GM23338 (cell line): ENCODE results near the gene JAGN1. TPM values are rescaled to one million over a fixed set of nuclear protein-coding genes. Genes with fewer than 3 reads are reported as not detected.

Experiments
- ATAC-seq: fragments of 200-7000 bp; cut with Tn5 transposase; 3 replicates; pipeline ENCODE4 v1.9.1; 2020
- DNase-seq: peaks from one replicate; pipeline ENCODE4 v3.0.0-alpha.2; 2015; ENCODE audit warnings: low spot score
- H2AFZ ChIP-seq: fragments of 200-600 bp; sonication (generic); 2 replicates; pipeline ENCODE4 v1.8.0; 2016; ENCODE audit warnings: antibody characterized with exemption, mild to moderate bottlenecking, moderate library complexity
- H3F3A ChIP-seq: fragments of 200-600 bp; sonication (generic); replicated peaks from 2 replicates; pipeline ENCODE4 v1.8.0; 2017; ENCODE audit warnings: antibody characterized with exemption, mixed run types, low read depth
- H3K27ac ChIP-seq: fragments of 200-600 bp; sonication (generic); 2 replicates; pipeline ENCODE4 v1.6.1; 2016; ENCODE audit warnings: low read depth
- H3K27me3 ChIP-seq: fragments of 200-600 bp; sonication (generic); 2 replicates; pipeline ENCODE4 v1.8.0; 2016; ENCODE audit warnings: mild to moderate bottlenecking, mixed run types, moderate library complexity; ENCODE audit not compliant: insufficient read depth
- H3K36me3 ChIP-seq: fragments of 200-600 bp; sonication (generic); 2 replicates; pipeline ENCODE4 v1.8.0; 2016; ENCODE audit warnings: mild to moderate bottlenecking; ENCODE audit not compliant: insufficient read depth
- H3K4me1 ChIP-seq: fragments of 200-600 bp; sonication (generic); 2 replicates; pipeline ENCODE4 v1.8.0; 2016; ENCODE audit warnings: mild to moderate bottlenecking, moderate library complexity; ENCODE audit not compliant: insufficient read depth
- H3K4me2 ChIP-seq: fragments of 200-600 bp; sonication (generic); 2 replicates; pipeline ENCODE4 v1.7.1; 2017; ENCODE audit warnings: mixed run types
- H3K4me3 ChIP-seq: fragments of 200-600 bp; sonication (generic); 2 replicates; pipeline ENCODE4 v1.6.1; 2016; ENCODE audit warnings: mixed run types
- H3K79me2 ChIP-seq: fragments of 200-600 bp; sonication (generic); replicated peaks from 2 replicates; pipeline ENCODE4 v1.8.0; 2017; ENCODE audit warnings: mild to moderate bottlenecking; ENCODE audit not compliant: insufficient read depth
- H3K9me2 ChIP-seq: fragments of 200-600 bp; sonication (generic); 2 replicates; pipeline ENCODE4 v1.8.0; 2017; ENCODE audit not compliant: insufficient read depth
- H4K20me1 ChIP-seq: fragments of 200-600 bp; sonication (generic); replicated peaks from 2 replicates; pipeline ENCODE4 v1.8.0; 2017; ENCODE audit warnings: mild to moderate bottlenecking; ENCODE audit not compliant: insufficient read depth
- H3K27ac Mint-ChIP-seq: 2 replicates; pipeline ENCODE4 v1.8.0; 2020; ENCODE audit warnings: inconsistent platforms, mild to moderate bottlenecking, moderate library complexity, mixed read lengths
- H3K27me3 Mint-ChIP-seq: 3 replicates; pipeline ENCODE4 v1.8.0; 2022; ENCODE audit warnings: low read depth, mild to moderate bottlenecking, moderate library complexity, mixed read lengths, inconsistent platforms; ENCODE audit not compliant: insufficient read depth, poor library complexity
- H3K36me3 Mint-ChIP-seq: 3 replicates; pipeline ENCODE4 v1.8.0; 2021; ENCODE audit warnings: low read depth, mild to moderate bottlenecking, inconsistent platforms, moderate library complexity, mixed read lengths
- H3K4me1 Mint-ChIP-seq: 3 replicates; pipeline ENCODE4 v1.8.0; 2020; ENCODE audit warnings: mild to moderate bottlenecking, inconsistent platforms, mixed read lengths
- H3K4me3 Mint-ChIP-seq: 3 replicates; pipeline ENCODE4 v1.8.0; 2021; ENCODE audit warnings: moderate library complexity, mild to moderate bottlenecking, inconsistent platforms, mixed read lengths
- H3K9me3 Mint-ChIP-seq: 3 replicates; pipeline ENCODE4 v1.8.0; 2020; ENCODE audit warnings: moderate library complexity, mild to moderate bottlenecking, inconsistent platforms, mixed read lengths
- CREB1 ChIP-seq: fragments of 250-450 bp; sonication (Bioruptor Pico); IDR thresholded peaks from 2 replicates; pipeline ENCODE4 v1.5.0; 2020; ENCODE audit warnings: low read depth, mild to moderate bottlenecking, moderate library complexity
- CTCF ChIP-seq, 2 experiments: fragments of 200-600 bp in 1 of 2; sonication (generic) in 1 of 2; conservative IDR thresholded peaks; 2 replicates each; pipeline versions ENCODE4 v1.5.1 to v1.6.1; 2016 to 2017; ENCODE audit warnings: antibody characterized with exemption in 2 of 2, low read depth in 2 of 2, mild to moderate bottlenecking in 2 of 2, moderate library complexity in 1 of 2
- ETS1 ChIP-seq: IDR thresholded peaks from 2 replicates; pipeline ENCODE4 v1.6.1; 2016; ENCODE audit warnings: antibody characterized with exemption
- EZH2 ChIP-seq: fragments of 200-600 bp; sonication (generic); IDR thresholded peaks from one replicate; pipeline ENCODE4 v1.8.0; 2017; ENCODE audit warnings: antibody characterized with exemption, mild to moderate bottlenecking, low read depth; ENCODE audit not compliant: unreplicated experiment
- EZH2phosphoT487 ChIP-seq: fragments of 200-600 bp; sonication (generic); IDR thresholded peaks from one replicate; pipeline ENCODE4 v1.8.1; 2018; ENCODE audit warnings: antibody characterized with exemption; ENCODE audit not compliant: unreplicated experiment
- JUNB ChIP-seq: IDR thresholded peaks from one replicate; pipeline ENCODE4 v1.6.1; 2016; ENCODE audit warnings: antibody characterized with exemption; ENCODE audit not compliant: unreplicated experiment
- NANOG ChIP-seq: IDR thresholded peaks from 2 replicates; pipeline ENCODE4 v1.6.1; 2016; ENCODE audit warnings: antibody characterized with exemption, borderline replicate concordance
- POLR2AphosphoS5 ChIP-seq: IDR thresholded peaks from 2 replicates; pipeline ENCODE4 v1.6.1; 2016; ENCODE audit warnings: antibody characterized with exemption, low read depth
- REST ChIP-seq: IDR thresholded peaks from one replicate; pipeline ENCODE4 v1.6.1; 2018; ENCODE audit warnings: antibody characterized with exemption; ENCODE audit not compliant: unreplicated experiment
- STAT1 ChIP-seq: IDR thresholded peaks from one replicate; pipeline ENCODE4 v1.6.1; 2016; ENCODE audit warnings: antibody characterized with exemption; ENCODE audit not compliant: unreplicated experiment
- ZNF114 ChIP-seq: fragments of 250-450 bp; sonication (Bioruptor Pico); IDR thresholded peaks from 2 replicates; pipeline ENCODE4 v1.5.0; 2020; ENCODE audit warnings: mild to moderate bottlenecking, moderate library complexity
- ZNF331 ChIP-seq: fragments of 250-450 bp; sonication (Bioruptor Pico); IDR thresholded peaks from 2 replicates; pipeline ENCODE4 v1.5.0; 2020; ENCODE audit warnings: low read depth, mild to moderate bottlenecking, moderate library complexity
- ZNF462 ChIP-seq: fragments of 250-450 bp; sonication (Bioruptor Pico); IDR thresholded peaks from 2 replicates; pipeline ENCODE4 v1.5.0; 2020; ENCODE audit warnings: mild to moderate bottlenecking, moderate library complexity
- polyA plus RNA-seq: library from polyadenylated mRNA; unstranded; fragments of >200 nt; fragmentation: Nextera tagmentation; extraction: Ambion mirVana; gene quantifications from 2 replicates; pipeline ENCODE4 v1.2.1, GENCODE V29; 2016
- total RNA-seq: library from RNA; depleted of rRNA; stranded (reverse); fragments of >200 nt; shearing (Covaris generic); gene quantifications from 2 replicates; pipeline ENCODE4 v1.2.3, GENCODE V29; 2014

The JAGN1 gene
- total and polyA plus RNA-seq, 2 experiments from 2014 or later, result 22.5 to 32.0 TPM

- Histone ChIP-seq H3K9me2 (no peaks in the 10 kb centered on the region), H4K20me1 (no peaks in the 10 kb centered on the region), H3K79me2 (no peaks in the 10 kb centered on the region), H3K27ac (no peak within 1 kb of the TSS), H3K27me3 (no peaks in the 10 kb centered on the region), H2AFZ (peak within 1 kb of the TSS; percentile 23; the same call in 1 of the 2 replicates), H3K36me3 (no peaks in the 10 kb centered on the region), H3F3A (no peaks in the 10 kb centered on the region), H3K4me3 (no peak within 1 kb of the TSS), H3K4me2 (no peak within 1 kb of the TSS), H3K4me1 (no peaks in the 10 kb centered on the region)
- Mint-ChIP-seq H3K36me3 (no peaks in the 10 kb centered on the region), H3K4me1 (0 out of 3 replicates have a peak, but pooled peaks cover 3% of the 10 kb centered on the region), H3K9me3 (no peaks in the 10 kb centered on the region), H3K4me3 (no peak within 1 kb of the TSS), H3K27me3 (peaks cover 2% of the 10 kb centered on the region), H3K27ac (no peak within 1 kb of the TSS)
- no peak for TF ChIP-seq ZNF331 (CRISPR knock-in tag)
- no peak for TF ChIP-seq JUNB
- no peak for TF ChIP-seq EZH2
- TF ChIP-seq ZNF114, result no peak
- TF ChIP-seq EZH2phosphoT487, result no peak
- no peak for TF ChIP-seq ZNF462
- no peak for TF ChIP-seq STAT1
- TF ChIP-seq CTCF (conservative IDR thresholded peaks at IDR 0.05; ENCODE audit: low read depth in 2 of 2), result no peak
- TF ChIP-seq ETS1, result no peak
- no peak for TF ChIP-seq CREB1 (CRISPR knock-in tag)
- no peak for TF ChIP-seq NANOG
- TF ChIP-seq POLR2AphosphoS5, result no peak
- TF ChIP-seq REST, result no peak
- no peak for ATAC-seq
- DNase-seq, result no peak
Measured at GRCh38 chr3:9879830-9880549, 10.4 kb upstream of the JAGN1 start, which contains the start of gene CIDEC. Gene CIDEC (minus strand): TSS chr3:9880253. CDS start chr3:9878486, 1,767 bp downstream.
